Stimulated activated memory B cell treated with anti-CD40 and anti-IgM and Interleukin-4, amounts not matched to agents 10 μg/mL and 1 μg/mL and 100 μg/mL, for 72 hours (primary cell): ENCODE measurements around the gene TRAF5.
"Not testable (repeated sequence)": the region's sequence is repeated elsewhere in the genome, so short reads cannot be mapped to it uniquely, and the experiment has no call there.

Experiments used
- ATAC-seq: fragments of 150-1000 bp; cut with Tn5 transposase; 2 replicates; pipeline ENCODE4 v1.10.0; 2021
- H3K27ac Mint-ChIP-seq: one replicate; pipeline ENCODE4 v1.8.0; 2022; ENCODE audit warnings: mild to moderate bottlenecking, mixed read lengths
- H3K27me3 Mint-ChIP-seq: one replicate; pipeline ENCODE4 v1.8.0; 2022; ENCODE audit warnings: mixed read lengths
- H3K36me3 Mint-ChIP-seq: one replicate; pipeline ENCODE4 v1.8.0; 2022; ENCODE audit warnings: mixed read lengths
- H3K4me1 Mint-ChIP-seq: one replicate; pipeline ENCODE4 v1.8.0; 2022; ENCODE audit warnings: mixed read lengths
- H3K4me3 Mint-ChIP-seq: one replicate; pipeline ENCODE4 v1.8.0; 2022; ENCODE audit warnings: mild to moderate bottlenecking, moderate library complexity, mixed read lengths
- H3K9me3 Mint-ChIP-seq: one replicate; pipeline ENCODE4 v1.8.0; 2022; ENCODE audit warnings: mixed read lengths

TRAF5 gene

DNA sequence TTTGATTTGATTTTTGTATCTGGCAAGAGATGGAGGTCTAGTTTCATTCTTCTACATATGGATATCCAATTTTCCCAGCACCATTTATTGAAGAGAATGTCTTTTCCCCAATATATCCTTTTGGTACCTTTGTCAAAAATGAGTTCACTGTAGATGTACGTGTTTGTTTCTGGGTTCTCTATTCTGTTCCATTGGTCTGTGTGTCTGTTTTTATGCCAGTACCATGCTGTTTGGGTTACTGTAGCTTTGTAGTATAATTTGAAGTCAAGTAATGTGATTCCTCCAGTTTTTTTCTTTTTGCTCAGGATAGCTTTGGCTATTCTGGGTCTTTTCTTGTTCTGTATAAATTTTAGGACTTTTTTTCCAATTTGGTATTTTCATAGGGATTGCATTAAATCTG is 75.1 kb downstream of the TRAF5 start:
- Mint-ChIP-seq H3K27ac (peak overlapping the region; percentile 80), H3K4me1 (peaks cover 24% of the 10 kb centered on the region), H3K36me3 (peaks cover 69% of the 10 kb centered on the region)
- not testable (repeated sequence) for H3K4me3 Mint-ChIP-seq, ATAC-seq, H3K9me3 Mint-ChIP-seq, H3K27me3 Mint-ChIP-seq

DNA sequence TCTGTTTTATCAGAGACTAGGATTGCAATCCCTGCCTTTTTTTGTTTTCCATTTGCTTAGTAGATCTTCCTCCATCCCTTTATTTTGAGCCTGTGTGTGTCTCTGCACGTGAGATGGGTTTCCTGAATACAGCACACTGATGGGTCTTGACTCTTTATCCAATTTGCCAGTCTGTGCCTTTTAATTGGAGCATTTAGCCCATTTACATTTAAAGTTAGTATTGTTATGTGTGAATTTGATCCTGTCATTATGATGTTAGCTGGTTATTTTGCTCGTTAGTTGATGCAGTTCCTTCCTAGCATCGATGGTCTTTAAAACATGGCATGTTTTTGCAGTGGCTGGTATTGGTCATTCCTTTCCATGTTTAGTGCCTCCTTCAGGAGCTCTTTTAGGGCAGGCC is 79.5 kb downstream of the TRAF5 start:
- ATAC-seq, H3K27me3 Mint-ChIP-seq, H3K4me3 Mint-ChIP-seq, H3K27ac Mint-ChIP-seq, H3K9me3 Mint-ChIP-seq: not testable (repeated sequence)
- H3K4me1 Mint-ChIP-seq = peaks cover 26% of the 10 kb centered on the region
- peaks cover 56% of the 10 kb centered on the region for H3K36me3 Mint-ChIP-seq

DNA sequence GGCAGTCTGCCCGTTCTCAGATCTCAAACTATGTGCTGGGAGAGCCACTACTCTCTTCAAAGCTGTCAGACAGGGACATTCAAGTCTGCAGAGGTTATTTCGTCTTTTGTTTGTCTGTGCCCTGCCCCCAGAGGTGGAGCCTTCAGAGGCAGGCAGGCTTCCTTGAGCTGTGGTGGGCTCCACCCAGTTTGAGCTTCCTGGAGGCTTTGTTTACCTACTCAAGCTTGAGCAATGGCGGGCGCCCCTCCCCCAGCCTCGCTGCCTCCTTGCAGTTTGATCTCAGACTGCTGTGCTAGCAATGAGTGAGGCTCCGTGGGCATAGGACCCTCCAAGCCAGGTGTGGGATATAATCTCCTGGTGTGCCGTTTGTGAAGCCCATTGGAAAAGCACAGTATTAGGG is 81.1 kb downstream of the TRAF5 start:
- H3K27me3 Mint-ChIP-seq, H3K4me3 Mint-ChIP-seq, ATAC-seq, H3K27ac Mint-ChIP-seq, H3K9me3 Mint-ChIP-seq: not testable (repeated sequence)
- Mint-ChIP-seq H3K4me1 (peaks cover 21% of the 10 kb centered on the region), H3K36me3 (peaks cover 42% of the 10 kb centered on the region)

DNA sequence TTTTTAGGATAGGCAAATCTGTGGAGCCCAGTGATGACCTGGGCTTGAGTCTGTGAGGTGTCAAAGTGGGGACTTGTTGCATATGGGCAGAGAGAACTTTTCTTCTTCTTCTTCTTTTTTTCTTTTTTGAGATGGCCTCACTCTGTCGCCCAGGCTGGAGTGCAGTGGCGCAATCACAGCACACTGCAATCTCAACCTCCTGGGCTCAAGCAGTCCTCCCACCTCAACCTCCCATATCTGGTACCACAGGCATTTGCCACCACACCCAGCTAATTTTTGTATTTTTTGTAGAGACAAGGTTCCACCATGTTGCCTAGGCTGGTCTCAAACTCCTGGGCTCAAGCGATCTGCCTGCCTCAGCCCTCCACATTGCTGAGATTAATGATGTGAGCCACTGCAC is 85.0 kb downstream of the TRAF5 start:
- peaks cover 27% of the 10 kb centered on the region for H3K4me1 Mint-ChIP-seq
- H3K4me3 Mint-ChIP-seq = no peak overlapping the region
- H3K9me3 Mint-ChIP-seq = no peaks in the 10 kb centered on the region
- H3K27me3 Mint-ChIP-seq = no peaks in the 10 kb centered on the region
- no peak for ATAC-seq
- H3K36me3 Mint-ChIP-seq = peaks cover 18% of the 10 kb centered on the region
- H3K27ac Mint-ChIP-seq = no peak overlapping the region

GRCh38 chr1:211415700-211416099 is 89.1 kb downstream of the TRAF5 start:
- no peak for ATAC-seq
- Mint-ChIP-seq H3K36me3 (no peaks in the 10 kb centered on the region), H3K9me3 (no peaks in the 10 kb centered on the region), H3K4me1 (peaks cover 19% of the 10 kb centered on the region), H3K27ac (peak overlapping the region; percentile 75), H3K4me3 (peak overlapping the region; percentile 67), H3K27me3 (no peaks in the 10 kb centered on the region)

GRCh38 chr1:211416246-211416627 is 89.6 kb downstream of the TRAF5 start:
- peak overlapping the region; percentile 75 for H3K27ac Mint-ChIP-seq
- H3K27me3 Mint-ChIP-seq, H3K9me3 Mint-ChIP-seq, H3K36me3 Mint-ChIP-seq: not testable (repeated sequence)
- H3K4me1 Mint-ChIP-seq = peaks cover 22% of the 10 kb centered on the region
- peak overlapping the region; percentile 67 for H3K4me3 Mint-ChIP-seq
- peak; percentile 86 for ATAC-seq

DNA sequence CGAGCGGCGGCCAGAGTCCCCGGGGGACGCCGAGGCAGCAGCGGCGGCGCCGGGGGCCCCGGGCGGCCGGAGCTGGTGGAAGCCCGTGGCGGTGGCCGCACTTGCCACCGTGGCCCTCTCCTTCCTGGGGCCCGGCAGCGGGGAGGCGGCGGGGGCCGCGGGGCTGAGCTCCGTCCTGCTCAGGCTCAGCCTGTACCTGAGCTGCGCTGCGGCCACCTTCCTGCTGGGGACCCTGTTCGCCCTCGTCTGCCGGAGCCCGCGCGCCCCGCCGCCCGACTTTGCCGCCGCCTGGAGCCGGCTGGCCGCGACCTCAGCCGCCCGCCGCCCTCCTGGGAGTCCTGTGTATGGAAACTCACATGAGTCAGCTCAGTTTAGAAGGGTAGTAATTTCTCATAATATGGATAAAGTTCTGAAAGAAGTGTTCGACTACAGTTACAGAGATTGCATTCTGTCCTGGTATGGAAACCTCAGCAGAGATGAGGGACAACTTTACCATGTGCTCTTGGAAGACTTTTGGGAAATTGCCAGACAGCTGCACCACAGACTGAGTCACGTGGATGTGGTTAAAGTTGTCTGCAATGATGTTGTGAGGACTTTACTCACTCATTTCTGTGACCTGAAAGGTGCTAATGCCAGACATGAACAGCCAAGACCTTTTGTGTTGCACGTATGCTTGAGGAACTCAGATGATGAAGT is 90.1 kb downstream of the TRAF5 start:
- peak; percentile 86 for ATAC-seq
- H3K27me3 Mint-ChIP-seq, H3K9me3 Mint-ChIP-seq, H3K36me3 Mint-ChIP-seq: not testable (repeated sequence)
- H3K27ac Mint-ChIP-seq = peak overlapping the region; percentile 80
- H3K4me3 Mint-ChIP-seq = peak overlapping the region; percentile 64
- H3K4me1 Mint-ChIP-seq = peaks cover 22% of the 10 kb centered on the region

GRCh38 chr1:211420389-211420788 is 93.8 kb downstream of the TRAF5 start:
- no peaks in the 10 kb centered on the region for H3K9me3 Mint-ChIP-seq
- ATAC-seq = no peak

GRCh38 chr1:211420845-211421454 is 94.3 kb downstream of the TRAF5 start:
- Mint-ChIP-seq H3K27me3 (no peaks in the 10 kb centered on the region), H3K4me3 (no peak overlapping the region), H3K4me1 (peaks cover 17% of the 10 kb centered on the region), H3K36me3 (no peaks in the 10 kb centered on the region), H3K9me3 (no peaks in the 10 kb centered on the region), H3K27ac (no peak overlapping the region)
- ATAC-seq = no peak

More at GRCh38 chr1:211420389-211420788, 93.8 kb downstream of the TRAF5 start:
- peaks cover 22% of the 10 kb centered on the region for H3K4me1 Mint-ChIP-seq
- no peaks in the 10 kb centered on the region for H3K27me3 Mint-ChIP-seq
- H3K4me3 Mint-ChIP-seq = no peak overlapping the region
- H3K27ac Mint-ChIP-seq = no peak overlapping the region
- no peaks in the 10 kb centered on the region for H3K36me3 Mint-ChIP-seq

DNA sequence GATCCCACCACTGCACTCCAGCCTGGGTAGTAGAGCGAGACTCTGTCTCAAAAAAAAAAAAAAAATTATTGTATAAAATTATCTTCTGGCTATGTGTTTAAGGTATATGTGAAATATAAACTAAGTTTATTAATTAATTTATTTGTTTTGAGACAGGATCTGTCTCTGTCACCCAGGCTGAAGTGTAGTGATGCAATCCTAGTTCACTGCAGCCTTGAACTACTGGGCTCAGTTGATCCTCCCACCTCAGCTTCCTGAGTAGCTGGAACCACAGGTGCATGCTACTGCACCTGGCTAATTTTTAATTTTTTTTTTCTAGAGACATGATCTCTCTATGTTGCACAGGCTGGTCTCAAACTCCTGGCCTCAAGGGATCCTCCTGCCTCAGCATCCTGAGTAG is 97.4 kb downstream of the TRAF5 start:
- H3K4me1 Mint-ChIP-seq = peaks cover 6% of the 10 kb centered on the region
- no peaks in the 10 kb centered on the region for H3K36me3 Mint-ChIP-seq
- H3K4me3 Mint-ChIP-seq = no peak overlapping the region
- H3K27ac Mint-ChIP-seq = no peak overlapping the region
- no peaks in the 10 kb centered on the region for H3K27me3 Mint-ChIP-seq
- H3K9me3 Mint-ChIP-seq = no peaks in the 10 kb centered on the region
- ATAC-seq = no peak
